ENCODE measurements around the gene IMMT.
A peak's percentile ranks its signal among the peaks of the same experiment; 100 is the strongest.

GRCh38 chr2:86221066-86221684, 25.9 kb upstream of the IMMT start:
- TF ChIP-seq CTCF (IDR thresholded peaks at IDR 0.05; ENCODE audit: borderline replicate concordance, extremely low read depth, low read length, poor library complexity, severe bottlenecking) (peak; percentile 86), EZH2 (IDR thresholded peaks at IDR 0.05; ENCODE audit: borderline replicate concordance, low read depth, low read length, severe bottlenecking) (no peak)

All from DND-41 (cell line).